Stimulated activated CD4-positive, alpha-beta T cell treated with anti-CD3 and anti-CD28 coated beads, Interleukin-15, amount 100 ng/mL, for 24 hours (primary cell): ENCODE measurements around the gene MAML3.

ENCODE experiments used
- DNase-seq: peaks from one replicate; pipeline ENCODE4 v3.0.0-alpha.2; 2020

Gene MAML3

DNA sequence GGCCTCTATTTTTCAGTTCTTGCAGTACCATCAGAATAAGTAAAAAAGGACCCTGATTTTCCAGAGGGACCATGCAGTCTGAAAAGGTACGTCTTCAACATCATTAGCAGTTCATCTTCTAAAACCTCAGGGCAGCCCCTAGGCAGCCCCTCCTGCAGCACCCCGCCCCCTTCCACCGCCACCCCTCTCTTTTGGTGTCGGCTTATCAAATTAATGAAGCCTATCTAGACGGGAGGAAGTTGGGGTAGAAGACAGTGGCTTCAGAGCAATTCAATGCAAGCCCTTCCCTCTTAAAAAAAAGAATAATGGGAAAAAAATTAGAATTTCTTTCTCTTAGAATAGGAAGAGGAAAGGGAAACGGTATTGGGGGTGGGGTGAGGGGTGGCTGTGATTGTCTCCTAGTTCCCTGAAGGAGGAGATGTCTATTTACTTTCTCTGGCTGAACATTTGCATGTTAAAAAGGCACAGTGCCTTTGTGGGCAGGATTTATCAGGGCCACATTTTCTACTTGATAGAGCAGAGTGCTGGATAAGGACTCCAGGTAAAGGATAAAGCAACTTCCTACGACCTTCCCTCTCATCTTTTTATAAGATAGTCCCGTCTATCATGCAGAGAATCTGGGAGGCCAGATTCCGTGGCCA is 329.0 kb downstream of the MAML3 start:
- DNase-seq: no peak

DNA sequence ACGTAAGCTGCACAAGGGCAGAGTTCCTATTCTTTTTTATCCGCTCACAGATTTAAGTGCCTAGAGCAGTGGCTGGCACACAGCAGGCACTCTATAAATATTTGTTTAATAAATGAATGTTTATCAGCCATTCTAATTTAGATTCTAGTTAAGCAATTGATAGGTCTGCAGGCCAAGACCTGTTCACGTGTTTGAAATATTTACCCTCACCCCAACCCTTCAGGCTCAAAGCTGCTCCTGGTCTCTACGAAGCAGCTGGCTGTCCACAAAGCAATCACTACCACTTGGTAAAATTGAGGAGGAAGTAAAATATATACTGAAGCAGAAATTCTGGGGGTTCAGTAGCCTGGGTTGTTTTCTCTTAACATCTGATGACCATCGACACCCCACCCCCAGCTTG is 330.2 kb downstream of the MAML3 start:
- no peak for DNase-seq

DNA sequence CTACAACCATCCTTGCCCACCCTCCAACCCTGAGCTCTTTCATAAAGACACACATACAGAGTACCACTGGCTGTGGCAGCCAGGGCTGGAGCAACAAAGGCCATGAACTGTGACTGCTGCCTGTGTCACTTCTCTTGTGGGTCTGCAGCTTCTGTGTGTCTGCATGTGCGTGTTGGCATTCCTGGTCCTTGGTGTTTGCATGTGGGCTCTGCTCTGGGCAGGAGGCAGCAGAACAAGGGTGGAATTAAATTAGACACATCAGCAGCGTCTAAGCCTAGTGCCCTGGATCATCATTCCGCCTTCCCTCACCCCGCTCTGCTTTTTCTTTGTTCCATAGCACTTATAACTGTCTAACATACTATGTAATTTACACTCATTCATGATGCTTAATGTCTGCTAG is 330.6 kb downstream of the MAML3 start:
- DNase-seq: no peak

DNA sequence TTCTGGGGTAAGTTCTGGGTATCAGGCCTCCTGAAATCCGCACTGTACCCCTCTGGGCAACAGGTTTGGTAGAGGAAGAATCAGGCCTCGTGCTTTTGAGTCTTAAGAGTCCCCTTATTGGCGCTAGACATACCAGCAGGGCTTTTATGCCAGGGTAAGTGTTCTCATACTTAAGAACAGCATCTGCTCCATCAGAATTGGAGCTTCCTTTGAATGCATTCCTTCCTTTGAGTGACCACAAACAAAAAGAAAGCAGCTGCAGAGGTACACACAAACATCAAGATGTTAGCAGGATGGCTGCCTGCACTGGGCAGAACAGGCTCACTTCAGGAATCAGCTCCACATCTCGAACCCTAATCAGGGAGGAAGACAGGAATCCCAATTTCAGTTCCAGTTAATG is 331.6 kb downstream of the MAML3 start:
- DNase-seq: no peak

DNA sequence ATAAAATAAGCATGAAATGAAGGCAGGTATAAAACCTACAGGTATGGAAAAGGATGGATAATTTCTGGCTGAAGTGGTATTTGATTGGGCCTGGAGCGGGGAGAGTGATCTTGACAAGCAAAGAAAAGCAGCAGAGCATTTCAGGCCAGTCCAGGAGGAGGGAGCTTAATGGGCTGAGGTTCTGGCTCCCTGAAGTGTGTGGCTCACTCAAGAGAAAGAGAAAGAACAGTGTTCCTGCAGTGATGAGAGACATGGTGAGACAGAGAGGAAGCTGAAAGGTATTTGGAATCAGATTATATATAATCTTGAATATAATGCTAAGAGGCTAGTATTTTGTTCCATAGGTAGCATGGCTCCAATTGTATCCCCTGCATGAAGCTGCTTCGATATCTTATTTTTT is 334.9 kb downstream of the MAML3 start:
- no peak for DNase-seq

DNA sequence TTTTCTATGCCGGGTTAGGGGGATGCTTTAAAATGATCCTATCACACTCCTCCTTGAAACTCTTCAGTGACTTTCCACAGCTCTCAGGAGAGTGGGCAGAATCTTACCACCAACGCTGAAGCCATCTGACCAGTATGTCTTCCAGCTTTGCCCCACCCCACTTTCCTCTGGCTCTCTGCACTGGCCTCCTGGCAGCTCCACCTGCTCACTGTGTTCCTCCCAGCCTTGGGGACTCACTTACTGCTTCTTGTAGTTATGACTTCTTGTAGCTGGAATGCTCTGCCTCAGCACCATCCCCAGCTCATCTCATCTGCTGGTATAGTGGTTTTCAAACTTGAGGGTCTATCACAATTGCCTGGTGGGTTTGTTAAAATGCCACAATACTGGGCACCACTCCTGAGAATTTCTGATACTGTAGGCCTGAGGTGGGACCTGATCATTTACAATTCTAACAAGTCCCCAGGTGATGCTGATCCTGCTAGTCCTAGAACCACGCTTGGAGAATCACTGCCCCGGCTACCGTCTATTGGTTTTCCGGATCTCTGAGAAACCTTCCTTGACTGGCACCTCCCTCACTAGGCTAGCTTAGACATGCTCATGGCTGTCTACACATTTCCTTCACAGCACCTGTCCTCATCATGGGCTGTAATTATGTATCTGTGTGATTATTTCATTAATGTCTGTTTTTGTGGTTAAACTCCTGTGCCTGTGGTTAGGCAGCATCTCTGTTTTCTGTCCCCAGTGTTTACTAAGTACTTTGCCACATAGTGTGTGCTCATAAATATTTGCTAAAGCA is 336.1 kb downstream of the MAML3 start:
- no peak for DNase-seq

DNA sequence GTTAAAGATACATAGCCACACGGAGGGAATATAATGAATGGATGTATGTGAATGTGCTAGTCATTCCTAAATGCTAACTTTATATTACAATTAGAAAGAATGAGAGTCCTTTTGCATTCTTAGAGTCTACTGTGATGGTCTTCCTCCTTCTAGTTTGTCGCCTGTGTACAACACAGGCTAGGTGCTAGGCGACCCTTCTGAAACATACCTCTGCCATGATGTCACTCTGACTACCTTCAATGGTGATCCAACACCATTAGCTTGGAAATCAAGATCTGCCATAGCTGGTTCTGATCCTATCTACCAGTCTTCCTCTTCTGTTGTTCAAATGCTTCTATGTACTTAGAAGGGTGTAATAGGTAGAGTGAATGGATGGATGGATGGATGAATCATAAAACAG is 337.1 kb downstream of the MAML3 start:
- DNase-seq: no peak

DNA sequence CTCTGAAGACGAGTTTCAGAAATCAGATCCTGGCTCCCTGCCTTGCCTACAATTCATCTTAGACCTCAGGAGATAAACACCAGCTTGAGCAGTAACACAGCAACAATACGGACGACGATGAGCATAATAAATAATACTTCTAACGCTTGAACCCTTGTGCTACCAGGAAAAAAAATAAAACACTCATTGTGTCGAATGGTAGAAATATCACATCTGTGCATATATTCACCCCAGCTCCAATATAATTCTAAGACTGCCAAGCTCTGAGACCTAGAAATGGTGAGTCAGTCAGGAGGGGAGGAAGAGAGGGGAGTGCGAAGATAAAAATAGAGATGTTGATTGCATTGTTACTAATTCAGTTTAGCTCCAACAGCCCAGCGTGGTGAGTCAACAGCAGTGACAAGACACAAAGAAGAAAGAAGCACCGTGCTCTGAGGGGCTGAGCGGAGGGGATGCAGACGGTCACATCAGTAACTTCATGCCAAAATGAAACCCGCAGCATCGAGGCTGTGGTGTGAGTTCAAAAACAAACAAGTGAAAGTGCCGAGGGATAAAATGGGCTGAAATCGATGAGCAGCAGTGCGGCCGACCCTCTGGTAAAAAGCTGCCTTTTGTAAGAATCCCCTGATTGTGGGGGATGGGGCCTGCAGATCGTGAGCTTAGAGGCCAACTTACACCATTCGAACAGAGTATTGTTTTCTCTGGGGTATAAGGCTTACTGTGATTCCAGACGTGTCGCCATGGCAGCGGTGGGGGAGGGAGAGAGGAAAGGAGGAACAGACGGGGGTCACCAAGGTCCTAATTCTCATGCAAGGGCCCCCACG is 338.0 kb downstream of the MAML3 start:
- DNase-seq: peak; percentile 10

DNA sequence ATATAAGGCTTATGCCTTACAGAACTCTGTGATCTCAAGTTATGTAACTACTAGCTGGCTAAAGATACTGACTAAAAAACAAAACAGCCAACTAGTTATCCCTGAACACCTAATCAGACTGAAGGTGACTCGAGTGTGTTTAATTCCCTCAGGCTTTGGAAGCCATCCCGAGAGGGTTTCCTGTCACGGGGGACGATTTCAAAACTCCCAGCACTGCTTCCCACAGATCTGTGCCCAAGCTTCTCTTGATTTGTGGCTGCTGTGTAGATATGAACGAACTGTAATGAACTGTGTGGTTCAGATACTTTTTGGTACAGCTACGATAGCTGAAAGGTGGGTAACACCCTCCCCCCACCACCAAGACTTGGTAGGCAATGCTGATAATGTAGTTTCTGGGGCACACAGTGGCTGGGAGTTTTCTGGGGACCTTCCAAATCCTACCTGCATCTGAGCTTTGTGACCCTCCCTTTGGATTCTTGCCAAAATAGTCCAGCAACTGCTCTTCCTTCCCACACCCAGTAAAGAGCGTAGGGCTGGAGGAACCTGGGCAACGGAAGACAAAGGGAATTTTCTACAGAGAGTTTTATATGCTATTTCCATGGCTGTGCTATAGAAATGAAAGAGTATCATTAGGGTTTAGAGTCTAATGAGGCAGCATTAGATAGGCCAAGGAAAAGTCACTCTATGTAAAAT is 339.5 kb downstream of the MAML3 start:
- no peak for DNase-seq

DNA sequence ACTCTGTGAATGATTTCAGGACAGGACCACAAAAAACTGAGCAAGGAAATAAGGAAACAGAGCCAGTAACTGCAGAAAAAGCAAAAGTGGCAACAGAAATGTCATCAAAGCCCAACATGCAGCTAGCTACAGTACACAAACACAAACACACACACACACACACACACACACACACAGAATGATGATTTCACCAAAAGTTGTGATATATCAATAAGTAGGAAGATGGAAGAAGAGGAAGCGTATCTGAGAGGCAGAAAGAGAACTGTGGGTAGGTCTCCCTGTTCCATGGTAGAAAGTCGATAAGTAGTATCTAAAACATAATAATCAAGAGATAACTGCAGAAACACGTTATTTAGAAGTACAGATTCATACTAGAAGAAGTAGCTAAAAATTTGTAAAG is 340.1 kb downstream of the MAML3 start:
- no peak for DNase-seq

DNA sequence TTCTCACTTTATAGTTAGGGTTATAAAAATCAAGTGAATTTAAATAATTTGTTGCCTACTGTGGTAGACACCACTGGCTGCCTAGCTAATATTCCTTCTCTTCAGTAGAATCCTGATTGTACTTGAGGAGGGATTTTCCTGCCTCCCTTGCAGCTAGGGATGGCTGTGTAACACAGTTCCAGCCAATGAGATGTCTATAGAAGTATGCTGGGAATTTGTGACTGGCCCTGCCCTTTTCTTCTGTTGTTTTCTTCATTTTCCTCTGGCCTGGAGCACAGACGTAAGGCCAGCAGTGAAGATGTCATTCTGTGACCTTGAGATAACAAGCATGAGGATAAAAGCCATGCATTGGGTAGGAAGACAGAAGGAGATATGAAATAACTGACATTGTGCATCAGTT is 343.3 kb downstream of the MAML3 start:
- no peak for DNase-seq

DNA sequence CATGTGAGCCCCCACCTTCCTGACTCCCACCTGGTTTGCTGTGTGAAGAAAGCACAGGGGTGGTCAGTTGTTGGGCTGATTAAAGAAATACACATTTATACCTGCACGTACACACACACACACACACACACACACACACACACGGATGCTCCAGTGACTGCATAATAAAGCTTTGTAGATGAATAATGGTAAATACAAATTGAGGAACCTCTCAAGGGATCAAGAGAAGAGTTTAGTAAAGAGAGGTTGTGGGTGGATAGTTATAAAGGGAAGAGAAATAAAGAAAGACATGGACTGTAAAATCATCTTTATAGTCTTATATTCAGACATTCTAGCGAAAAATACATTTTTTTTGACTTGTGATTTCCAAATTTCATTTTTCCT is 344.2 kb downstream of the MAML3 start:
- DNase-seq: no peak

DNA sequence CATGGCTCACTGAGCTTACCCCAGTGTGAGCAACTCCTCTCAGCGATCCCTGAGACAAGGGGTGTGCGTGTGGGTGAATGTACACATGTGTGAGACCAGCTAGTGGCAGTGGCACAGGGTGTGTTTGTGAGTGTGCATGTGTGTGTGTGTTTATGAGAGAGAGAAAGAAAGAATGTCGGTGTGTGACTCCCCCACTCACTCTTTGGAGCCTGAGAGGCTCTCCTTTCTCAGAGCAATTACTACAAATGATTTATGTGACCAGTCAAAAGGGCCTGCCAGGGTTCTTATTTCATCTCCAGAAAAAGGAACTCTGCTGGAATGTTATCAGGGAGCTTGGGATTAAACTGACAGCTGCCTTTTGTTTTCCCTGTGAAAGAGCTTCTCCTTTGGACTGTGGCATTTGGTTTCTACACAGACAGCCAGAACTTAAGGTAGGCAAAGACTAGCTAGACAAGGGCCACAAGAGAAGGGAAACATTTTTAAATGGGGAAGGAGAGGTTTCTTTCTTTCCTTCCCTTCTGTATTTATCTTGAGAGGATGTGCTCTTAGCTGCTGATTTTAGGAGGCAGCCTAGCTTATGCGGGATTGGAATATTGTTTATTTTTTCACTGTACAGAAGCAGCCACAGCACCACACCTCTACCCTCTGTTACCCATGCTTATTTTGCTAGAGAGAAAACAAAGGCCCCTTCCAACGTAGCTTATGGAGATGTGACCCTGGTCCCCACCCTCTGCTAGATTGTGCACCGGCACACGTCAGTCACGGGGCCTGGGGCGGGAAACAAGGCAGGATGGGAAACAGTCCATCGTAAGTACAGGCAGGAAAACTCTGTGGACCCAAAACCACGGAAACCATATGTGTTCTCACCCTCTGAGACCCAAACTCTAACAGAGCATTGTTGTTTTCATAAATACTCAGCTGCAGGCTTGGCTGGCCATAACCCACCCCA is 344.9 kb downstream of the MAML3 start:
- no peak for DNase-seq

DNA sequence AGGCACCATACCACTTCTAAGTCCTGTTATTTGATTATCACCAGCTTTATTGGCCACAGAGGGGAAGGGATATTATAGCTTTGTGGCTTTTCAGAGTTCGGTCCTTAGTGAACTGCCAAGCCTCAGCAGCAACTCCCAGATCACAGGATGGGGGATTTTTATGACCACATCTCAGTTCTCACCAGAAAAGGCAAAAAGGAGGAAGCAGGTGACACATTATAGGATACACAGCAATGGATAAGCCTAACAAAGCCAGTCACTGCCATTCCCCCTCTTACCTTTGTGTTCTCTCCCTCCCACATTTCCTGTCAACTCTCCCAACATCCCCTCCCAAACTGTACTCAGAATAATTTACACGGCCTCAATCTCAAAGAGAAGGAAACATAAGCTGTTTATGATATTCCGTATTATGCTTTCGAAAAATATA is 345.6 kb downstream of the MAML3 start:
- DNase-seq: no peak

DNA sequence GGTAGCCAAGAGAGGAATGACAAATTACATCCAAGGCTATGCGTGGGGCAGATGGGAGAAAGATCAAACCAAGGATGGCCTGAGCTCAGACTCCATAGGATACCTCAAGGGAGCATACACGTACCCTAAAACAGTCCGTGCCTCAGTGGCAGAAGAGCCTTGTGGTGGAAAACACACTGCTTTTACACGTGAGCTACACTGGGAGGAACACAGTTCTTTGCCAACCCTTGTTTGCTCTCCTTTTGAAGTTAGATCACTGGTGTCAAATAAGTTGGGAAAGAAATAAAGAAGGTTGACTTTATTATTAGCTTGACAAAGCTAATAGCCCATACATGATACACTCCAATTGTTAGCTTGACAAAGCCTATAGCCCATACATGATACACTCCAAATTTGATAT is 346.5 kb downstream of the MAML3 start:
- DNase-seq: no peak

DNA sequence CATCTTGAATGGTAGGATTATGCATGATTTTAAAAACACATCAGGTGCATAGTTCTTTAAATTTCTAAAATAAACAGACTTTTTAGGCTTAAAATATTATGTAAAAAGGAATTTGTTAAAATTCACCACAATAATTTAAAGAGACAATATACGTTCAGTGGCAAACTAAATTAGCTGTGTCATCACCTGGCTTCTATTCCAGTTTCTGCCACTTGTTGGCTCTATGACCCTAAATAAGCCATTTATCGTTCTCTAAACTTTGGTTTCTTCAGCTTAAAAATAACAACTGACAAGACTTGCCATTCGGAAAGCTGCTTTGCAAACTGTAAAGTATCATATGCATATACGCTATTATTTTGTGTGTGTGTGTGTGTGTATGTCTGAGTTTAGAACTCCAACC is 347.1 kb downstream of the MAML3 start:
- DNase-seq: no peak

DNA sequence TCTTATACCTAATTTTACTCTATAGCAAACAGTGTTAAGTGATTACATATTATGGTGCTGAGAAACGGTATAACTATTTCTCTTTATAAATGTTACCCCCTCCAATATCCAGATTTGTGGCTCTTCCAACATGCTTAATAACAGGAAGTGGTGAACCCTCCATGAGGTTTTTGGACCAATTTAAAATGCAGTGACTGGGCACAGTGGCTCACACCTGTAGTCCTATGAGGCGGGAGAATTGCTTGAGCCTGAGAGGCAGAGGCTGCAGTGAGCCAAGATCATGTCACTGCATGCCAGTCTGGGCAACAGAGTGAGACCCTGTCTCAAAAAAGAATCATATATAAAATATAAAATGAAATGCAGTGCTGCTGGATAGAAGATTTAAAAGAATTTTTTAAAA is 351.1 kb downstream of the MAML3 start:
- DNase-seq: no peak

DNA sequence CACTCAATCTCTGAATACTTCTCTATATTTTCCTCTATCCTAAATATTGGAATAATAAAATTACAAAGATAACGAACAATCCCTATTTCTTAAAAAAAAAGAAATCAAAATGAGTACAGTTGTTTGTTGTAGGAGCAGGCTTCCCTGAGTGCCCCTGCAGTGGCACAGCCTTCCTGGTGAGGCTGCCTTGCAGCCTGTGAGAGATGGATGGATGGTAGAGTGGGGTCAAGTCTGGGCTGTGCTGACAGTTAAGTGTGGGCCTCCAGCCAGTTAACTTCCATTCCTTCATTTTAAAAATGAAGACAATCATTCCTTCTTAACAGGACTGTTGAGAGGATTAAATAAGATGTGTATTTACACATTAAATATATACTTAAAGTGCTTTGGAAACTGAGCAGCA is 351.5 kb downstream of the MAML3 start:
- DNase-seq: no peak

DNA sequence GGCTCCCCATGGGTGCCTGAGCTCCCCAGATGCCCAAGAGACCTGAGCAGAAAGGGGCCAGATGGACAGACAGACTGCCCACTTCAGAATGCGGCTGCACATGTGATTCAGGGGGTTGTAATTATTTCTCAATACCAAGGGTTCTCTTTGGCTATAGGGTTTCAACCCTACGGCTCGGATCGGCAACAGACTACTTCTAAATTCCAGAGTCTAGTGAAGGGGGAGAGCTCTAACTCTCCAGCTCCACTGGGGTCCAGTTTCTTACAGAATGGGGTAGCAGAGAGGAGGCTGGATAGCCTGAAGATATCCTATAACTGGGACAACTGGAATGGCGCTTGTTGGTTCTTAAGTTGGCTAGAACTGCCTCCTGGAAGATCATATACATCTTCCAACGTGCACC is 352.1 kb downstream of the MAML3 start:
- no peak for DNase-seq

DNA sequence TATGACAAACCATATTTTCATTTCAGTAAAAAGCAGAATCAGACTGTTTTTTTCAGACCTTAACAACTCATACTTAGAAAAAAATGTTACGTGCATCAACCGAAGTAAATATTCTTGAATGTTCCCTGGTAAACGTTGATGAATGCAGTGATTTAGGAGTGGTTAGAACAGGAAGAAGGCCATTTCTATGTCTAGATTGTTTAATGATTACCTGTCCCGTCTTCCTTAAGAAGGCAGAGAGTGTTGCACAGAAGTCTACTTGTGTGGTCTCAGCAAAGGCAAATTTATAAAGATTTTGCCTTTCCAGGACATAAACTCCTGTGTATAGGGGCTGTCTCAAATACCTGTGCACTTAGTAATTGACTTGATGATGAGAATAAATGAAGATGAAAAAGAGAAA is 353.9 kb downstream of the MAML3 start:
- DNase-seq: no peak

DNA sequence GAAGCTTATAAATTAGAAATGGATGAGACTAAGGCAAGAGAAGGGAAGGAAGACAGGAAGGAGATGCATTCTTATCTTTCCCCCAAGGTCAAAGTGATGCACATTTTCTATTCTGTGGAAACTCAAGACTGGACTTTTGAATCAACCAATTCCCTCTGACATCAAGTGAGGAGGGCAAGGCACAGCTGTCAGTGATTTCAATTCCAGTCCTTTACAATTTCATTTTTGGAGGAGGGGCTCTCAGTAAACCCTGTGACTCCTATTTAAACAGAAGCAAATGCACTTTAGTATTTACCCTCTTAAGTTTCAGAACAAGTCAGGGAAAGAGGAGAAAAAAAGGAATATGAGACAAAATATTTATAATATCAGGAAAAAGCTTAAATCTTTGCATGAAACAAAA is 354.4 kb downstream of the MAML3 start:
- no peak for DNase-seq

DNA sequence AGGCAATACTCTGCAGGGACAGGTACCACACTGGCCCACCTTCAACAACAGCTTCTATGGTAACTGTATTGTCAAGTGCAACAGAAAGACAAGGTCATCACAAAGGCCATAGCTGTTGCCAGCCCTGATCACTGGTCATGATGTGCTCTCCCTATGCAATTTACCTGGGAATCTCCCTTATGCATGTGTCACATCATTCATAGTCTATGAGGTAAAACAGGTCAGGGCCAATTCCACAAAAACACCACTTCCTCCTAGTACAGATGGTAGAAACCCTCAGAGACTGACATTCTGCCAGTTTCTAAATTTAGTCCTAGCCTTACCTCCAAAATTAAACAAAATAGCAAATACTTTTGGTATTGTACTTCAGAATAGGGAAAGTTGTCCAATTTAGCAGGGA is 355.5 kb downstream of the MAML3 start:
- DNase-seq: no peak
